OCI-LY7 (cell line): Measurements from ENCODE around the gene ZDHHC9. TPM values are rescaled to one million over a fixed set of nuclear protein-coding genes. Genes with fewer than 3 reads are reported as not detected.

Experiments
- BruUV-seq: library from RNA; stranded (reverse); fragments of 400-500 nt; replicated peaks from 2 replicates; lab custom pipeline; 2021; lab: Mats Ljungman, UMichigan
- CTCF ChIA-PET: fragments of 300-600 bp; sonication (Branson Sonifier 250); formaldehyde crosslinking; loops from one replicate; lab custom pipeline; 2022; ENCODE audit warnings: antibody characterized with exemption; ENCODE audit not compliant: unreplicated experiment; lab: Charles Lee
- POLR2A ChIA-PET: fragments of 300-600 bp; sonication (Branson Sonifier 250); formaldehyde crosslinking; loops from one replicate; lab custom pipeline; 2022; ENCODE audit warnings: antibody characterized with exemption; lab: Charles Lee
- DNase-seq: peaks from one replicate; pipeline ENCODE4 v3.0.0-alpha.2; 2015; ENCODE audit warnings: low spot score
- H2AFZ ChIP-seq: fragments of 200-600 bp; sonication (generic), shearing (Covaris generic); 2 replicates; pipeline ENCODE4 v1.6.1; 2014; ENCODE audit warnings: mild to moderate bottlenecking, antibody characterized with exemption, low read length, moderate library complexity
- H3K27ac ChIP-seq: fragments of 200-600 bp; sonication (generic); 2 replicates; pipeline ENCODE4 v1.5.1; 2014; ENCODE audit warnings: mixed run types, low read depth, mild to moderate bottlenecking, moderate library complexity, low read length, inconsistent platforms; ENCODE audit not compliant: poor library complexity, severe bottlenecking
- H3K36me3 ChIP-seq: fragments of 200-600 bp; sonication (generic); 2 replicates; pipeline ENCODE4 v1.6.1; 2014; ENCODE audit warnings: mild to moderate bottlenecking, antibody characterized with exemption, low read length, moderate library complexity, mixed read lengths; ENCODE audit not compliant: insufficient read depth
- H3K4me1 ChIP-seq: fragments of 200-600 bp; sonication (generic); 2 replicates; pipeline ENCODE4 v1.5.1; 2014; ENCODE audit warnings: mild to moderate bottlenecking, low read length; ENCODE audit not compliant: insufficient read depth, poor library complexity, severe bottlenecking
- H3K4me2 ChIP-seq: fragments of 200-600 bp; sonication (generic); 2 replicates; pipeline ENCODE4 v1.6.1; 2014; ENCODE audit warnings: mild to moderate bottlenecking, low read length
- H3K4me3 ChIP-seq: fragments of 200-600 bp; sonication (generic); 2 replicates; pipeline ENCODE4 v1.5.1; 2014; ENCODE audit warnings: mild to moderate bottlenecking, low read depth, low read length; ENCODE audit not compliant: poor library complexity, severe bottlenecking
- H3K79me2 ChIP-seq: fragments of 200-600 bp; sonication (generic); 2 replicates; pipeline ENCODE4 v1.6.1; 2016; ENCODE audit warnings: low read depth, mild to moderate bottlenecking, low read length, moderate library complexity, mixed read lengths; ENCODE audit not compliant: insufficient read depth
- H3K9me2 ChIP-seq: fragments of 200-600 bp; sonication (generic); 2 replicates; pipeline ENCODE4 v1.6.1; 2016; ENCODE audit warnings: mild to moderate bottlenecking, low read length, mixed read lengths; ENCODE audit not compliant: insufficient read depth
- H3K9me3 ChIP-seq: fragments of 200-600 bp; sonication (generic); 2 replicates; pipeline ENCODE4 v1.6.1; 2014; ENCODE audit warnings: mild to moderate bottlenecking, mixed run types, low read length, mixed read lengths
- H4K20me1 ChIP-seq: fragments of 200-600 bp; sonication (generic); 2 replicates; pipeline ENCODE4 v1.6.1; 2014; ENCODE audit warnings: mild to moderate bottlenecking, antibody characterized with exemption, low read length, moderate library complexity, mixed read lengths; ENCODE audit not compliant: insufficient read depth
- EZH2phosphoT487 ChIP-seq: fragments of 200-600 bp; sonication (generic); IDR thresholded peaks from 2 replicates; pipeline ENCODE4 v1.6.1; 2018; ENCODE audit warnings: low read depth, borderline replicate concordance, mild to moderate bottlenecking, mixed run types, antibody characterized with exemption, low read length, moderate library complexity, mixed read lengths
- intact Hi-C: fragments of 100-400 bp; cut with micrococcal nuclease; formaldehyde crosslinking; loops from one replicate; pipeline ENCODE4 v1.10.0; 2022; ENCODE audit not compliant: unreplicated experiment
- total RNA-seq, 2 experiments: library from RNA; depleted of rRNA in 1 of 2; stranded (reverse); fragments of >200 nt in 1 of 2; shearing (Covaris generic) in 1 of 2; gene quantifications; 2 replicates each; pipeline ENCODE4 v1.2.3, GENCODE V29; 2014 to 2022
- TF ChIP-seq, protein P1 (sequence below): fragments of 200-600 bp; sonication (generic); conservative IDR thresholded peaks from 2 replicates; pipeline ENCODE4 v1.5.1; 2014; ENCODE audit warnings: mild to moderate bottlenecking, antibody characterized with exemption, low read length, moderate library complexity, mixed read lengths

ZDHHC9 gene
- total RNA-seq, 2 experiments from 2014 or later = 8.2 to 11.3 TPM

DNA sequence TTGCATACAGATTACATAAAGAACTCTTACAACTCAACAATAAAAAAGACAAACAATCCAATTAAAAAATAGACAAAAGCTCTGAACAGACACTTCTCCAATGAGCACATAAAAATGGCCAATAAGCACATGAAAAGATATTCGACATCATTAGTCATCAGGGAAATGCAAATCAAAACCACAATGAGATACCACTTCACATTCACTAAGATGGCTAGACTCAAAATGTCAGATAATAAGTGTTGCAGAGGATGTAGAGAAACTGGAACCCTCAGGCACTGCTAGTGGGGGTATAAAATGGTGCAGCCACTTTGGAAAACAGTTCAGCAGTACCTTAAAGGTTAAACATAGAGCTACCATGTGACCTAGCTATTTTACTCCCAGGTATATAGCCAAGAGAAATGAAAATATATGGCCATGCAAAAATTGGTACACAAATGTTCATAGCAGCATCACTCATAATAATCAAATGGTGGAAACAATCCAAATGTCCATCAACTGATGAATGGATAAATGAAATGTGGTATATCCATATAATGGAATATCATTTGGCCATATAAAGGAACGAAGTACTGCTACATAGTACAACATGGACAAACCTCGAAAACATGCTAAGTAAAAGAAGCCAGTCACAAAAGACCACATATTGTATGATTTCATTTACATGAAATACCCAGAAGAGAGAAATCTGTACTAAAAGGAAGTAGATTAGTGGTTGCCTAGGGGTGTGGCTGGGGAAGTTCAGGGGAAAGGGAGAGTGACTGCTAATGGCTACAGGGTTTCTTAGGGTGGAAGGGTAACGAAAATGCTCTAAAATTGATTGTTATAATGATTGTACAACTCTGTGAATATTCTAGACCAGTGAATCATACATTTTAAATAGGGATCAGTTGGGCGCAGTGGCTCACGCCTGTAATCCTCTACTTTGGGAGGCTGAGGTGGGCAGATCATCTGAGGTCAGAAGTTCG is 34.6 kb downstream of the ZDHHC9 start:
- Histone ChIP-seq H3K4me3 (no peak overlapping the region), H3K9me2 (no peaks in the 10 kb centered on the region), H3K27ac (no peak overlapping the region), H4K20me1 (no peaks in the 10 kb centered on the region), H3K4me2 (no peak overlapping the region), H2AFZ (no peak overlapping the region), H3K79me2 (no peaks in the 10 kb centered on the region), H3K4me1 (no peaks in the 10 kb centered on the region), H3K9me3 (no peaks in the 10 kb centered on the region), H3K36me3 (peaks cover 47% of the 10 kb centered on the region)
- ChIA-PET CTCF (no interaction called here), POLR2A (no interaction called here)
- TF ChIP-seq, protein P1, sequence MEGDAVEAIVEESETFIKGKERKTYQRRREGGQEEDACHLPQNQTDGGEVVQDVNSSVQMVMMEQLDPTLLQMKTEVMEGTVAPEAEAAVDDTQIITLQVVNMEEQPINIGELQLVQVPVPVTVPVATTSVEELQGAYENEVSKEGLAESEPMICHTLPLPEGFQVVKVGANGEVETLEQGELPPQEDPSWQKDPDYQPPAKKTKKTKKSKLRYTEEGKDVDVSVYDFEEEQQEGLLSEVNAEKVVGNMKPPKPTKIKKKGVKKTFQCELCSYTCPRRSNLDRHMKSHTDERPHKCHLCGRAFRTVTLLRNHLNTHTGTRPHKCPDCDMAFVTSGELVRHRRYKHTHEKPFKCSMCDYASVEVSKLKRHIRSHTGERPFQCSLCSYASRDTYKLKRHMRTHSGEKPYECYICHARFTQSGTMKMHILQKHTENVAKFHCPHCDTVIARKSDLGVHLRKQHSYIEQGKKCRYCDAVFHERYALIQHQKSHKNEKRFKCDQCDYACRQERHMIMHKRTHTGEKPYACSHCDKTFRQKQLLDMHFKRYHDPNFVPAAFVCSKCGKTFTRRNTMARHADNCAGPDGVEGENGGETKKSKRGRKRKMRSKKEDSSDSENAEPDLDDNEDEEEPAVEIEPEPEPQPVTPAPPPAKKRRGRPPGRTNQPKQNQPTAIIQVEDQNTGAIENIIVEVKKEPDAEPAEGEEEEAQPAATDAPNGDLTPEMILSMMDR = no peak
- TF ChIP-seq EZH2phosphoT487 = no peak
- intact Hi-C loops = no loop called here
- no TSS peak for BruUV-seq
- no peak for DNase-seq

DNA sequence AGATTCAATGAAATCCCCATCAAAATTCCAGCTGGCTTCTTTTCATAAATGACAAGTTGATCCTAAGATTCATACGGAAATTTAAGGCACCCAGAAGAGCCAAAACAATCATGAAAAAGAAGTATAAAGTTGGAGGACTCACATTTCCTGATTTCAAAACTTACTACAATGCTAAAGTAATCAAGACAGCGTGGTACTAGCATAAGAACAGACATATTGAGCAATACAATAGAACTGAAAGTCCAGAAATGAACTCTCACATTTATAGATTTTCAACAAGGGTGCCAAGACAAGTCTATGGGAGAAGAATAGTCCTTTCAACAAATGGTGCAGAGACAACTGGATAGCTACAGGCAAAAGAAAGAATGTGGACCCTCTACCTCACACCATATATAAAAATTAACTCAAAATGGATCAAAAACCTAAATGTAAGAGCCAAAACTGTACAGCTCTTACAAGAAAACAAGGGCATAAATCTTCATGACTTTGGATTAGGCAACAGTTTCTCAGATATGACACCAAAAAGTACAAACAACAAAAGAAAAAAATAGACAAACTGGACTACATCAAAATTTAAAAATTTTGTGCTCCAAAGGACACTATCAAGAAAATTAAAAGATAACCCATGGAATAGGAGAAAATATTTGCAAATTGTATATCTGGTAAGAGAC is 35.4 kb downstream of the ZDHHC9 start:
- BruUV-seq = no TSS peak

More for the DNA sequence above, 35.4 kb downstream of the ZDHHC9 start:
- Histone ChIP-seq H2AFZ (no peak overlapping the region), H3K27ac (no peak overlapping the region), H3K4me1 (no peaks in the 10 kb centered on the region), H4K20me1 (no peaks in the 10 kb centered on the region), H3K36me3 (peaks cover 41% of the 10 kb centered on the region), H3K9me3 (no peaks in the 10 kb centered on the region), H3K4me3 (no peak overlapping the region), H3K9me2 (no peaks in the 10 kb centered on the region), H3K79me2 (no peaks in the 10 kb centered on the region), H3K4me2 (no peak overlapping the region)
- DNase-seq = no peak
- CTCF ChIA-PET = no interaction called here
- POLR2A ChIA-PET = no interaction called here
- TF ChIP-seq EZH2phosphoT487 = no peak
- TF ChIP-seq, protein P1 = no peak
- intact Hi-C loops = no loop called here
